Uterus (tissue), 2 donors: ENCODE results near the gene MAPK8IP1.

Experiments used
- CTCF ChIP-seq, 4 experiments: fragments of 200-600 bp in 2 of 4; fragments of 450-650 bp in 2 of 4; sonication (generic) in 2 of 4; IDR thresholded peaks; one replicate each; pipeline ENCODE4 v1.5.1; 2016 to 2019; ENCODE audit warnings: antibody characterized with exemption in 4 of 4, mild to moderate bottlenecking in 2 of 4, moderate library complexity in 1 of 4
- POLR2A ChIP-seq, 2 donors: fragments of 450-650 bp; IDR thresholded peaks; one replicate each; pipeline ENCODE4 v1.6.1; 2016; ENCODE audit warnings: antibody characterized with exemption in 2 of 2, mild to moderate bottlenecking in 1 of 2, moderate library complexity in 1 of 2

DNA sequence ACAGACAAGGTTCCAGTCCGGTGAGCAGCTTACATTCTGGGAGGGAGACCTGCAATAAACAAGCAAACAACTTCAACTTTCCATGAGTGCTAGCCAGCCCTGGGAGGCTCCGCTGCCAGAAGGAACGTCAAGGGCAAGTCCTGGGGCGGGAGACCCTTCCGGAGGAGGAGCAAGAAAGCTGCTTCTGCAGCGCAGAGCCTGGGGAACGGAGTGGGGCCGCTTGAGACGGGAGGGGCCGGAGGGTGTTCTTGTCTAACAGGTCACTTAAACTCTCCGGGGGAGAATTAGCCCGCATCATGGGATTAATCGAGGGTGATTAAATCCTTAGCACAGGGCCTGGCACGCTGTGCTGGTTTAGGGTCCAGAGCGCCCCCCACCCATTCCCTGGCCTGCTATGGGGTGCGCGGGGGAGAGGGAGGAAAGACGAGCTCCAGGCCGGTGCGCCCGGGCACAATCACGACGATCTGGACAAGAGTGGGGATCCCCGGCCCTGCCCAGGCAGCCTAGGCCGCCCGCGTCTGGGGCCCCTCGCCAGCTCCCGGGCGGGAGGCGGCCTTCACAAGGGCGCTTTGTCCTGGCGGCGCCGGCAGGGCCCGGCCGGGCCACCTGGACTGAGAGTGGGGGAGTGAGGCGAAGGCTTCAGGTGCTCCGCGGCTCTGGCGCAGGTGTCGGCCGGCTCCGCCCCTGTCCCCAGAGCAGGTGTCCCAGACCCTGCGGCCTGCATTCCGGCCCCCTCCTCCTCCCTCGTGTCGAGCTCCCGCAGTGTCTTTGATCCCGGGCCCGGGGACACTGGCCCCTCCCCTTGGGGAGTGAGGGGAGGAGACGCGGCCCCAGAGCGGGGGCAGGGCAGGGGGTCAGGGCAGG lies 36.3 kb downstream of the MAPK8IP1 start:
- TF ChIP-seq CTCF (IDR thresholded peaks at IDR 0.05): no peak
- TF ChIP-seq POLR2A (IDR thresholded peaks at IDR 0.05): peak in 1 of 2 donors; percentile 9
